MM.1S (cell line): Measurements from ENCODE around the gene TBC1D5.

Experiments
- DNase-seq: peaks from one replicate; pipeline ENCODE4 v3.0.0-alpha.2; 2015
- H2AFZ ChIP-seq: fragments of 300-600 bp; sonication (generic); 2 replicates; pipeline ENCODE4 v1.6.0; 2016; ENCODE audit warnings: antibody characterized with exemption, low read length
- H3F3A ChIP-seq: fragments of 300-600 bp; sonication (generic); 2 replicates; pipeline ENCODE4 v1.6.1; 2016; ENCODE audit warnings: mild to moderate bottlenecking, antibody characterized with exemption, low read length, moderate library complexity, mixed read lengths; ENCODE audit not compliant: insufficient read depth
- H3K27ac ChIP-seq: fragments of 300-600 bp; sonication (generic); 2 replicates; pipeline ENCODE4 v1.5.1; 2016; ENCODE audit warnings: mild to moderate bottlenecking, low read length
- H3K27me3 ChIP-seq: fragments of 300-600 bp; sonication (generic); replicated peaks from 2 replicates; pipeline ENCODE4 v1.6.0; 2016; ENCODE audit warnings: low read length; ENCODE audit not compliant: insufficient read depth
- H3K36me3 ChIP-seq: fragments of 300-600 bp; sonication (generic); replicated peaks from 2 replicates; pipeline ENCODE4 v1.6.1; 2016; ENCODE audit warnings: mild to moderate bottlenecking, low read length, mixed read lengths; ENCODE audit not compliant: insufficient read depth
- H3K4me1 ChIP-seq: fragments of 300-600 bp; sonication (generic); 2 replicates; pipeline ENCODE4 v1.6.1; 2016; ENCODE audit warnings: low read length, mixed read lengths
- H3K4me2 ChIP-seq: fragments of 300-600 bp; sonication (generic); 2 replicates; pipeline ENCODE4 v1.6.0; 2016; ENCODE audit warnings: low read depth, low read length
- H3K4me3 ChIP-seq: fragments of 300-600 bp; sonication (generic); 2 replicates; pipeline ENCODE4 v1.5.1; 2016; ENCODE audit warnings: low read length, mixed read lengths
- H3K79me2 ChIP-seq: fragments of 300-600 bp; sonication (generic); 2 replicates; pipeline ENCODE4 v1.6.1; 2016; ENCODE audit warnings: mixed run types, low read length, mixed read lengths
- H3K9ac ChIP-seq: fragments of 300-600 bp; sonication (generic); 2 replicates; pipeline ENCODE4 v1.6.1; 2016; ENCODE audit warnings: low read length, mixed read lengths
- H3K9me2 ChIP-seq: fragments of 300-600 bp; sonication (generic); replicated peaks from 2 replicates; pipeline ENCODE4 v1.6.1; 2016; ENCODE audit warnings: mild to moderate bottlenecking, low read length, mixed read lengths; ENCODE audit not compliant: insufficient read depth
- H3K9me3 ChIP-seq: fragments of 300-600 bp; sonication (generic); replicated peaks from 2 replicates; pipeline ENCODE4 v1.6.1; 2016; ENCODE audit warnings: mild to moderate bottlenecking, low read length, mixed read lengths; ENCODE audit not compliant: insufficient read depth
- H4K20me1 ChIP-seq: fragments of 300-600 bp; sonication (generic); 2 replicates; pipeline ENCODE4 v1.6.1; 2016; ENCODE audit warnings: mild to moderate bottlenecking, low read length, moderate library complexity, mixed read lengths; ENCODE audit not compliant: insufficient read depth
- CTCF ChIP-seq: fragments of 300-600 bp; sonication (generic); IDR thresholded peaks from 2 replicates; pipeline ENCODE4 v1.5.1; 2016; ENCODE audit warnings: antibody characterized with exemption, low read length, mixed read lengths
- EZH2 ChIP-seq: fragments of 300-600 bp; sonication (generic); optimal IDR thresholded peaks from 2 replicates; pipeline ENCODE3; 2017; ENCODE audit warnings: low read depth, mild to moderate bottlenecking, antibody characterized with exemption, low read length, mixed read lengths
- EZH2phosphoT487 ChIP-seq: fragments of 300-600 bp; sonication (generic); IDR thresholded peaks from 2 replicates; pipeline ENCODE4 v1.6.1; 2018; ENCODE audit warnings: antibody characterized with exemption, low read length

TBC1D5 gene

GRCh38 chr3:17302774-17303173, 439.7 kb downstream of the TBC1D5 start:
- Histone ChIP-seq H3K79me2 (no peaks in the 10 kb centered on the region), H3F3A (no peaks in the 10 kb centered on the region), H4K20me1 (no peaks in the 10 kb centered on the region), H3K36me3 (no peaks in the 10 kb centered on the region), H2AFZ (no peak overlapping the region), H3K9ac (no peak overlapping the region), H3K27me3 (no peaks in the 10 kb centered on the region), H3K4me3 (no peak overlapping the region), H3K27ac (no peak overlapping the region), H3K9me2 (no peaks in the 10 kb centered on the region), H3K9me3 (no peaks in the 10 kb centered on the region), H3K4me2 (no peak overlapping the region), H3K4me1 (no peaks in the 10 kb centered on the region)
- DNase-seq: no peak
- TF ChIP-seq EZH2phosphoT487 (no peak), EZH2 (no peak), CTCF (no peak)

- no peaks in the 10 kb centered on the region for H3K79me2 ChIP-seq
- H3K9me3 ChIP-seq: no peaks in the 10 kb centered on the region
- H3K27ac ChIP-seq: no peak overlapping the region
- no peaks in the 10 kb centered on the region for H3F3A ChIP-seq
- no peak for DNase-seq
- no peak overlapping the region for H3K4me3 ChIP-seq
- H2AFZ ChIP-seq: no peak overlapping the region
- TF ChIP-seq EZH2 (no peak), CTCF (no peak), EZH2phosphoT487 (no peak)
- no peaks in the 10 kb centered on the region for H4K20me1 ChIP-seq
- H3K9ac ChIP-seq: no peak overlapping the region
- H3K36me3 ChIP-seq: no peaks in the 10 kb centered on the region
- H3K9me2 ChIP-seq: no peaks in the 10 kb centered on the region
- no peaks in the 10 kb centered on the region for H3K4me1 ChIP-seq
- H3K4me2 ChIP-seq: no peak overlapping the region
- H3K27me3 ChIP-seq: no peaks in the 10 kb centered on the region
Measured at GRCh38 chr3:17302170-17302569, 440.3 kb downstream of the TBC1D5 start.

- DNase-seq: no peak
- Histone ChIP-seq H3K4me2 (no peak overlapping the region), H3F3A (no peaks in the 10 kb centered on the region), H3K27ac (no peak overlapping the region), H4K20me1 (no peaks in the 10 kb centered on the region), H3K36me3 (no peaks in the 10 kb centered on the region), H3K27me3 (no peaks in the 10 kb centered on the region), H3K9me2 (no peaks in the 10 kb centered on the region), H3K4me3 (no peak overlapping the region), H2AFZ (no peak overlapping the region), H3K79me2 (no peaks in the 10 kb centered on the region), H3K9me3 (no peaks in the 10 kb centered on the region), H3K4me1 (no peaks in the 10 kb centered on the region), H3K9ac (no peak overlapping the region)
- TF ChIP-seq EZH2phosphoT487: no peak
- TF ChIP-seq EZH2: no peak
Measured at GRCh38 chr3:17301271-17301670, 441.2 kb downstream of the TBC1D5 start.

- Histone ChIP-seq H3K36me3 (no peaks in the 10 kb centered on the region), H4K20me1 (no peaks in the 10 kb centered on the region), H3K27ac (no peak overlapping the region), H3K9ac (no peak overlapping the region), H3K27me3 (no peaks in the 10 kb centered on the region), H3K4me2 (no peak overlapping the region), H2AFZ (no peak overlapping the region), H3K9me2 (no peaks in the 10 kb centered on the region), H3K4me1 (no peaks in the 10 kb centered on the region), H3F3A (no peaks in the 10 kb centered on the region), H3K79me2 (no peaks in the 10 kb centered on the region), H3K9me3 (no peaks in the 10 kb centered on the region), H3K4me3 (no peak overlapping the region)
- no peak for DNase-seq
- no peak for TF ChIP-seq EZH2
- no peak for TF ChIP-seq CTCF
- no peak for TF ChIP-seq EZH2phosphoT487
Measured at GRCh38 chr3:17300441-17300840, 442.0 kb downstream of the TBC1D5 start.
